ENCODE results near the gene NLRP9.

Gene NLRP9

DNA sequence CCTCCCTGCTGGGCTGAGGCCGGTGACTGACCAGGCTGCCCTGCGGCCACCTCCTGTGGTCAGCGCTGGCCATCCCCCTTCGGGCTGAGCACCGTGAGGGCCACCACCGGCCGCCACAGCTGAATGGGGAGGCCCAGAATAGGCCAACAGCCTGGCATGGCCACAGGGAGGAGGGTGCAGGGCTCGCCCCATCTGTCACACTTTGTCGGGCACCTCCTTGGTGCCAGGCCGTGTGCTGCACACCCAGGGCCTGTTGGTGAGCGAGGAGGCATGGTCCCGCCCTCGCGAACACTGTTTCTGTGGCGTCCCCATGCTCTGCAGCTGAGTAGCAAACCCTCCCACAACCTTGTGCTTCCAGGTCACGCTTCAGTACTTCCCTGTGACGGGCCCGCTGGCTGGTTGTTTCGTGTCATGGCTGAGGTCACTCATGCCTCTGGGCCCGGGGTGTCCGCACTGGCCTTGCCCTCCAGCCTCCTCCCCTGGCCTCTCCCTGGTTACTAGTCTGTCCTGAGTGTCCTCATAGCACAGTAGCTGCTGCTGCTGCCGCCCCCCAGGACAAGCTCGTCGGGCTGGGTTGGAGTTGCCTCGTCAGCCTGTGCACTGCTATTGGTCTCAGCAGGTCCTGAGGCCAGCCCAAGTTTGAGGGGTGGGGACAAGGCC is 48.0 kb downstream of the NLRP9 start:
- no peak overlapping the region for H3K27ac ChIP-seq
- TF ChIP-seq, protein P1, sequence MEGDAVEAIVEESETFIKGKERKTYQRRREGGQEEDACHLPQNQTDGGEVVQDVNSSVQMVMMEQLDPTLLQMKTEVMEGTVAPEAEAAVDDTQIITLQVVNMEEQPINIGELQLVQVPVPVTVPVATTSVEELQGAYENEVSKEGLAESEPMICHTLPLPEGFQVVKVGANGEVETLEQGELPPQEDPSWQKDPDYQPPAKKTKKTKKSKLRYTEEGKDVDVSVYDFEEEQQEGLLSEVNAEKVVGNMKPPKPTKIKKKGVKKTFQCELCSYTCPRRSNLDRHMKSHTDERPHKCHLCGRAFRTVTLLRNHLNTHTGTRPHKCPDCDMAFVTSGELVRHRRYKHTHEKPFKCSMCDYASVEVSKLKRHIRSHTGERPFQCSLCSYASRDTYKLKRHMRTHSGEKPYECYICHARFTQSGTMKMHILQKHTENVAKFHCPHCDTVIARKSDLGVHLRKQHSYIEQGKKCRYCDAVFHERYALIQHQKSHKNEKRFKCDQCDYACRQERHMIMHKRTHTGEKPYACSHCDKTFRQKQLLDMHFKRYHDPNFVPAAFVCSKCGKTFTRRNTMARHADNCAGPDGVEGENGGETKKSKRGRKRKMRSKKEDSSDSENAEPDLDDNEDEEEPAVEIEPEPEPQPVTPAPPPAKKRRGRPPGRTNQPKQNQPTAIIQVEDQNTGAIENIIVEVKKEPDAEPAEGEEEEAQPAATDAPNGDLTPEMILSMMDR (IDR thresholded peaks at IDR 0.05): no peak
- no peak for TF ChIP-seq ZFX (IDR thresholded peaks at IDR 0.05; ENCODE audit: borderline replicate concordance)

GRCh38 chr19:55689411-55690108 is 48.6 kb downstream of the NLRP9 start:
- no peak overlapping the region for H3K27ac ChIP-seq
- TF ChIP-seq, protein P1 (IDR thresholded peaks at IDR 0.05): no peak
- no peak for TF ChIP-seq ZFX (IDR thresholded peaks at IDR 0.05; ENCODE audit: borderline replicate concordance)

DNA sequence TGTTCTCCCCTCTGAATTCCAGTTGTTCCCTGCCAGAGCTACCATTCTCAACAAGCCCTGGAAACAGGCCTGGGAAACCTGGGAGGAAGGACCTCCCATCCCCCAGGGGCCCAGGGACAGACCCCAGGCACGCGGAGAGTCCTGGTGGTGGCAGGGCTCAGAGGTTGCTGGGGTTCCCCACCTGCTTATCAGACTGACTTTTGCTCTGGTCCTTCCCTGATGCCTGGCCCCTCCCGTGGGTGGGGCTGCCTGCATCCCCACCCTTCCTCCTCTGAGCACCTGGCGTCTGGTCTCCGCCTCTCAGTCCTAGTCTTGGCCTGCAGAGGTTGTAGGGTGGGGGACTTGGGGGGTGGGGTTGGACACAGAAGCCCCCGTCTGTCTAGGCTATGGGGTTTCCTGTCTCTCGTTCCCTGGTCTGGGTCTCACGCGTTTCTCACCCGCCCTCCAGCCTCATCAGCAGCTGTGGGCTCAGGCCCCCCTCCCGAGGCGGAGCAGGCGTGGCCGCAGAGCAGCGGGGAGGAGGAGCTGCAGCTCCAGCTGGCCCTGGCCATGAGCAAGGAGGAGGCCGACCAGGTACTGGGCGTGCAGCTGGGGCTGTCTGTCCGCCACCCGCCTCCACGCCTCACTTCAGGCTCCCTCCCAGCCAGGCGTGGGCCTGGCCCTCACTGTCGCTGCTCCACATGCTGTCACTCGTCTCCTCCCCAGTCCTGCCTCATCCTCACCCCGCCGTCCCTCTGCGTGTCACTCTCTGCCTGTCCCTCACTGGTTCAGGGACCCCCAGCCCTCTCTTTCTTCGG is 49.6 kb downstream of the NLRP9 start:
- TF ChIP-seq, protein P1 (IDR thresholded peaks at IDR 0.05): no peak
- TF ChIP-seq ZFX (IDR thresholded peaks at IDR 0.05; ENCODE audit: borderline replicate concordance): no peak
- H3K27ac ChIP-seq: no peak overlapping the region

- no peak for TF ChIP-seq ZFX (IDR thresholded peaks at IDR 0.05; ENCODE audit: borderline replicate concordance)
- TF ChIP-seq, protein P1 (IDR thresholded peaks at IDR 0.05): no peak
- no peak overlapping the region for H3K27ac ChIP-seq
Measured at GRCh38 chr19:55687281-55688201, 50.7 kb downstream of the NLRP9 start.

GRCh38 chr19:55686311-55687050 is 51.7 kb downstream of the NLRP9 start:
- TF ChIP-seq, protein P1 (IDR thresholded peaks at IDR 0.05): no peak
- TF ChIP-seq ZFX (IDR thresholded peaks at IDR 0.05; ENCODE audit: borderline replicate concordance): no peak

DNA sequence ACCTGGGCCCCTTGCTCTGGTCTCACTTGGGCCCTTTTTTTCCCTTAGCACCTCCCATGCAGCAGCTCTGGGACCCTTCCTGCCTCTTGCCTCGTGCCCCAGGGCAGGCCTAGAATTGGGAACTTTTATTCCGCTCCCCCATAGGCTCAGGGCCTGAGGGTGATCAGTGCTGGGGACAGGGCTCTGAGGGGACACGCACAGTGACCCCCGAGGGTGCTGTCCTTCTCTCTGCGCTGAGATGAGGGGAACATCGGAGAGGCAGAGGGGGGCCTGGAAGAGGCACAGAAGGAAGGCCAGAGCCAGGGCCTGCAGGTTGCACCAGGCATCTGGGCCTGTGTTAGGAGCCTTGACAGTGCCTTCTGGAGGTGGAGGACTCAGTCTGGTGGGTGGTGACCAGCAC is 52.4 kb downstream of the NLRP9 start:
- TF ChIP-seq, protein P1 (IDR thresholded peaks at IDR 0.05): no peak
- TF ChIP-seq ZFX (IDR thresholded peaks at IDR 0.05; ENCODE audit: borderline replicate concordance): no peak

More at GRCh38 chr19:55686311-55687050, 51.7 kb downstream of the NLRP9 start:
- H3K27ac ChIP-seq: no peak overlapping the region

More for the DNA sequence above, 52.4 kb downstream of the NLRP9 start:
- no peak overlapping the region for H3K27ac ChIP-seq

All from 22Rv1 (cell line).